Ishikawa (cell line): ENCODE results near the gene AP1S1.

Source experiments
- EGR1 ChIP-seq: IDR thresholded peaks from 2 replicates; pipeline ENCODE4 v1.6.1; 2012
- FOXM1 ChIP-seq: IDR thresholded peaks from 2 replicates; pipeline ENCODE4 v1.6.1; 2012; ENCODE audit warnings: low read depth, borderline replicate concordance
- NFIC ChIP-seq: IDR thresholded peaks from 2 replicates; pipeline ENCODE4 v1.6.1; 2012
- RAD21 ChIP-seq: IDR thresholded peaks from 2 replicates; pipeline ENCODE4 v1.6.1; 2012; ENCODE audit warnings: low read depth
- REST ChIP-seq: IDR thresholded peaks from 2 replicates; pipeline ENCODE4 v1.6.1; 2012; ENCODE audit warnings: low read depth, mild to moderate bottlenecking
- TEAD4 ChIP-seq: IDR thresholded peaks from 2 replicates; pipeline ENCODE4 v1.6.1; 2012
- YY1 ChIP-seq: IDR thresholded peaks from 2 replicates; pipeline ENCODE4 v1.6.1; 2012; ENCODE audit warnings: low read depth
- ZBTB7A ChIP-seq: IDR thresholded peaks from 2 replicates; pipeline ENCODE4 v1.6.1; 2012; ENCODE audit warnings: low read depth

- TF ChIP-seq ZBTB7A (no peak), RAD21 (no peak), NFIC (no peak), REST (no peak), TEAD4 (no peak), YY1 (no peak), EGR1 (no peak), FOXM1 (no peak)
These were observed 47.9 kb upstream of the AP1S1 start for GRCh38 chr7:101106386-101106785.
